Fibroblast of peridontal ligament (primary cell): Measurements from ENCODE around the gene INTS1.
"Not testable (repeated sequence)": the region's sequence is repeated elsewhere in the genome, so short reads cannot be mapped to it uniquely, and the experiment has no call there.

Experiments used
- DNase-seq: peaks from one replicate; pipeline ENCODE4 v3.0.0-alpha.2; 2010; ENCODE audit errors: extremely low read depth

The INTS1 gene

GRCh38 chr7:1447112-1447511, 57.1 kb downstream of the INTS1 start:
- no peak for DNase-seq

GRCh38 chr7:1446620-1447032, 57.6 kb downstream of the INTS1 start:
- no peak for DNase-seq

GRCh38 chr7:1446026-1446425, 58.2 kb downstream of the INTS1 start:
- DNase-seq: peak; percentile 44

- DNase-seq: no peak
These were observed 58.8 kb downstream of the INTS1 start for GRCh38 chr7:1445341-1445740.

GRCh38 chr7:1444925-1445322, 59.3 kb downstream of the INTS1 start:
- no peak for DNase-seq

GRCh38 chr7:1444214-1444924, 59.8 kb downstream of the INTS1 start:
- DNase-seq: no peak

GRCh38 chr7:1443587-1444200, 60.5 kb downstream of the INTS1 start:
- not testable (repeated sequence) for DNase-seq

- DNase-seq: no peak
These were observed 61.6 kb downstream of the INTS1 start for GRCh38 chr7:1442355-1443124.

GRCh38 chr7:1441615-1442354, 62.4 kb downstream of the INTS1 start:
- no peak for DNase-seq

GRCh38 chr7:1440620-1441019, 63.6 kb downstream of the INTS1 start:
- DNase-seq: no peak

GRCh38 chr7:1439373-1440363, 64.5 kb downstream of the INTS1 start:
- no peak for DNase-seq

GRCh38 chr7:1438821-1439220, 65.4 kb downstream of the INTS1 start:
- DNase-seq: no peak

- no peak for DNase-seq
These were observed 66.0 kb downstream of the INTS1 start for GRCh38 chr7:1438208-1438607.

GRCh38 chr7:1437155-1437880, 66.9 kb downstream of the INTS1 start:
- DNase-seq: no peak

- DNase-seq: no peak
These were observed 67.6 kb downstream of the INTS1 start for GRCh38 chr7:1436608-1437007.

GRCh38 chr7:1434891-1435670, 69.1 kb downstream of the INTS1 start:
- DNase-seq: no peak

- DNase-seq: no peak
These were observed 69.9 kb downstream of the INTS1 start for GRCh38 chr7:1434165-1434718.

- no peak for DNase-seq
These were observed 70.9 kb downstream of the INTS1 start for GRCh38 chr7:1433128-1433920.
